Testis (tissue), 3 donors: ENCODE measurements around the gene LSM10. TPM values are rescaled to one million over a fixed set of nuclear protein-coding genes. Genes with fewer than 3 reads are reported as not detected.
A peak's percentile ranks its signal among the peaks of the same experiment; 100 is the strongest.

ENCODE experiments used
- DNase-seq: peaks from one replicate; pipeline ENCODE4 v3.0.0-alpha.2; 2019
- H3K27ac ChIP-seq, 2 donors: fragments of 200-600 bp; sonication (generic); one replicate each; pipeline ENCODE4 v1.5.1; 2019
- H3K27me3 ChIP-seq: fragments of 200-600 bp; sonication (generic); one replicate; pipeline ENCODE4 v1.5.1; 2019
- H3K36me3 ChIP-seq: fragments of 200-600 bp; sonication (generic); one replicate; pipeline ENCODE4 v1.5.1; 2017; ENCODE audit warnings: low read depth; ENCODE audit errors: missing control alignments
- H3K4me1 ChIP-seq: fragments of 200-600 bp; sonication (generic); one replicate; pipeline ENCODE4 v1.5.1; 2019
- H3K4me3 ChIP-seq, 2 donors: fragments of 200-600 bp; sonication (generic); one replicate each; pipeline ENCODE4 v1.5.1; 2017 to 2019
- H3K9me3 ChIP-seq: fragments of 200-600 bp; sonication (generic); one replicate; pipeline ENCODE4 v1.5.1; 2017
- POLR2A ChIP-seq: fragments of 450-650 bp; IDR thresholded peaks from one replicate; pipeline ENCODE4 v1.6.1; 2017; ENCODE audit warnings: antibody characterized with exemption, mild to moderate bottlenecking, moderate library complexity
- WGBS, 2 donors: methylation state at CpG; one replicate each; pipeline ENCODE4 v1.1.5; 2018; 5-methylcytosine and 5-hydroxymethylcytosine counted together
- intact Hi-C: fragments of 100-400 bp; cut with DNase I; formaldehyde crosslinking; loops from one replicate; pipeline ENCODE4 v1.15.1; 2023; ENCODE audit warnings: low total_unique reads
- polyA plus RNA-seq: library from polyadenylated mRNA; stranded (reverse); fragments of 350-450 nt; fragmentation: Illumina TruSeq; extraction: RNeasy Lipid Tissue Mini Kit (QIAGEN cat#74804); gene quantifications from one replicate; pipeline ENCODE4 v1.2.3, GENCODE V29; 2014; ENCODE audit warnings: low read depth, low replicate concordance; ENCODE audit not compliant: insufficient read depth
- total RNA-seq, 2 donors: library from RNA; depleted of rRNA; stranded (reverse); fragments of >200 nt; gene quantifications; one replicate each; pipeline ENCODE4 v1.2.3, GENCODE V29; 2016
- TF ChIP-seq, protein P1 (sequence below), 3 experiments: fragments of 450-650 bp in 2 of 3; fragments of 200-600 bp in 1 of 3; sonication (generic) in 1 of 3; IDR thresholded peaks; one replicate each; pipeline ENCODE4 v1.5.1; 2016 to 2019; ENCODE audit warnings: antibody characterized with exemption in 3 of 3, mild to moderate bottlenecking in 2 of 3, moderate library complexity in 1 of 3

Gene LSM10
- total and polyA plus RNA-seq, 3 donors from 2014 or later, result 69.1 to 106 (median 73.6) TPM

DNA sequence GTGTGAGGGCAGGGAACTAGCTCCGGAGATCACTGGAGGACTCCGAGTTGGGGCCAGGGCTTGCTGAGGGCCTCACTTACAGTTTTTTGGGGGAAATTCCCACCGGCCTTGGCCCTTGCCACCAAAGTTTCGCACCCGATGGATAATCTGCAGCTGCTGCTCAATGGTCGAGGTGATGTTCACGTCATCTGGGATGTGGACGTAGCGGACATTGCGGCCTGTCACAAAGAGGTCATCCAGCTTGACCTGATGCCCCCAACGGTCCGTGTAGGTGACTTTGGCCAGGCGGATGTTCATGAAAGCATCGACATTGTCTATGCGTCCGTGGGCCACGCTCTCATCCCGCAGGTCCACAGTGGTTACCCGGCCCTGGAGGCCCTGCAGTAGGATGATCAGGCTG, 4.0 kb downstream of the LSM10 start:
- Histone ChIP-seq H3K4me3 (no peak overlapping the region), H3K4me1 (peaks cover 38% of the 10 kb centered on the region), H3K27me3 (no peaks in the 10 kb centered on the region), H3K9me3 (no peaks in the 10 kb centered on the region), H3K36me3 (no peaks in the 10 kb centered on the region), H3K27ac (no peak overlapping the region)
- no peak for TF ChIP-seq POLR2A
- intact Hi-C loops, result no loop called here
- 86 to 95% methylated on average over 7 to 19 of the region's 19 CpGs for WGBS, 2 donors
- DNase-seq, result no peak

DNA sequence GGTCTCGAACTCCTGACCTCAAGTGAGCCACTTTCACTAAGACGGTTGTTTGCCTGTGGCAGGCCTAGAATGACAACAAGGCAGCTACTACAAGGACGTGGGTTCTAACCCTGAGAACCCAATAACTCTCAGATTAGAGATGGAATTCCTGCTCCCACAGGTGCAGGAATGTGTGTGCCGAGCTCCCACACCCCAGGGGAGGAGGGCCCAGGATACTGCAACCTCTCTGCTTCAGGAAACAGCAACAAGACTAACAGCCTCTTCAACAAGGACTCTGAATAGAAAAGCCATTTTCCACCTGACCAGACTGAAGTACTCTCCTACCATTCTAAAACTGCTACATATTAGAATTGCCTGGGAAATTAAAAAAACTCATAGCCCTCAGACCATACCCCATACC, 4.9 kb downstream of the LSM10 start:
- Histone ChIP-seq H3K27me3 (no peaks in the 10 kb centered on the region), H3K4me1 (peaks cover 40% of the 10 kb centered on the region), H3K36me3 (no peaks in the 10 kb centered on the region), H3K27ac (peak overlapping the region; percentile 33 to 37), H3K4me3 (no peak overlapping the region), H3K9me3 (no peaks in the 10 kb centered on the region)
- 62 to 76% methylated on average over 4 of the region's 4 CpGs for WGBS, 2 donors
- TF ChIP-seq POLR2A, result no peak
- TF ChIP-seq, protein P1, sequence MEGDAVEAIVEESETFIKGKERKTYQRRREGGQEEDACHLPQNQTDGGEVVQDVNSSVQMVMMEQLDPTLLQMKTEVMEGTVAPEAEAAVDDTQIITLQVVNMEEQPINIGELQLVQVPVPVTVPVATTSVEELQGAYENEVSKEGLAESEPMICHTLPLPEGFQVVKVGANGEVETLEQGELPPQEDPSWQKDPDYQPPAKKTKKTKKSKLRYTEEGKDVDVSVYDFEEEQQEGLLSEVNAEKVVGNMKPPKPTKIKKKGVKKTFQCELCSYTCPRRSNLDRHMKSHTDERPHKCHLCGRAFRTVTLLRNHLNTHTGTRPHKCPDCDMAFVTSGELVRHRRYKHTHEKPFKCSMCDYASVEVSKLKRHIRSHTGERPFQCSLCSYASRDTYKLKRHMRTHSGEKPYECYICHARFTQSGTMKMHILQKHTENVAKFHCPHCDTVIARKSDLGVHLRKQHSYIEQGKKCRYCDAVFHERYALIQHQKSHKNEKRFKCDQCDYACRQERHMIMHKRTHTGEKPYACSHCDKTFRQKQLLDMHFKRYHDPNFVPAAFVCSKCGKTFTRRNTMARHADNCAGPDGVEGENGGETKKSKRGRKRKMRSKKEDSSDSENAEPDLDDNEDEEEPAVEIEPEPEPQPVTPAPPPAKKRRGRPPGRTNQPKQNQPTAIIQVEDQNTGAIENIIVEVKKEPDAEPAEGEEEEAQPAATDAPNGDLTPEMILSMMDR (IDR thresholded peaks at IDR 0.05), result no peak
- no peak for DNase-seq
- intact Hi-C loops, result no loop called here

DNA sequence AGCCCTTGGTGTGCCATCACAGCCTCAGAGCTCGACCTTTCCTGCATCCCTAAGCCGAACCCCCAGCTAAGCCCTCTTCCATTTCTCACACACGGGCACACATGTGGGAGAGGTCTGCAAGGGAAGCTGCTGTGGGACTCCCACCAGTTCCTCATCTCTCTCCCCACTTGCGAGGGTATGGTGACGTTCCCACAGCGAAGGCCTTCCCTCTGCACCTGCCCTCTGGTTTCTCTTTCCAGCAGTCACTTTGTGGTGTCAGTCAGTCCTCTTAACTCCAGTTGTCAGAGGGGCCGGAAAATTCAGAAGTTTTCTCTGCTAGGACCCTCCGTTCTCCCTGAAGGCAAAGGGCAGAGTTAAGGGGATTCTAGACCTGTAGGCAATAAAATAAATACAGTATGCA, 6.4 kb downstream of the LSM10 start:
- DNase-seq, result no peak
- Histone ChIP-seq H3K9me3 (no peaks in the 10 kb centered on the region), H3K4me1 (peaks cover 50% of the 10 kb centered on the region)

DNA sequence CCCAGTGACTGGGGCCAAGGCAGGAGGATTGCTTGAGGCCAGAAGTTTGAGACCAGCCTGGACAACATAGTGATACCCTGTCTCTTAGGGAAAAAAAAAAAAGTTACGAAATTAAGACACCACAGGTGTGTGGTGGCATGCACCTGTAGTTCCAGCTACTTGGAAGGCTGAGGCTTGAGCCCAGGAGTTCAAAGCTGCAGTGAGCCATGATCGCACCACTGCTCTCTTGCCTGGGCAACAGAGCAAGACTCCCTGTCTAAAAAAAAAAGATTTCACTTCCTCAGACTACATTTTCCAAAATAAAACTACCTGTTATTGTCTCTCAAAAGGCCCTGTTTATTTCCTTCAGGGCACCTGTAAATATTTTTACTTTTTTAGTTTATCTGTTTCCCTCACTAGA, 7.3 kb downstream of the LSM10 start:
- no peaks in the 10 kb centered on the region for H3K36me3 ChIP-seq
- no peak overlapping the region for H3K4me3 ChIP-seq
- peak overlapping the region; percentile 92 to 97 for H3K27ac ChIP-seq
- no peak for DNase-seq
- H3K9me3 ChIP-seq, result no peaks in the 10 kb centered on the region
- WGBS, 2 donors, result 87 to 89% methylated on average over 2 of the region's 2 CpGs
- peaks cover 52% of the 10 kb centered on the region for H3K4me1 ChIP-seq
- no peaks in the 10 kb centered on the region for H3K27me3 ChIP-seq
- TF ChIP-seq POLR2A, result no peak
- TF ChIP-seq, protein P1 (IDR thresholded peaks at IDR 0.05), result no peak
- intact Hi-C loops, result no loop called here

More for the DNA sequence above, 6.4 kb downstream of the LSM10 start:
- intact Hi-C loops, result no loop called here
- Histone ChIP-seq H3K36me3 (no peaks in the 10 kb centered on the region), H3K27me3 (no peaks in the 10 kb centered on the region), H3K27ac (peak overlapping the region; percentile 92 to 97), H3K4me3 (no peak overlapping the region)
- 85 to 87% methylated on average over 8 of the region's 8 CpGs for WGBS, 2 donors
- TF ChIP-seq POLR2A, result no peak
- TF ChIP-seq, protein P1 (IDR thresholded peaks at IDR 0.05), result no peak

DNA sequence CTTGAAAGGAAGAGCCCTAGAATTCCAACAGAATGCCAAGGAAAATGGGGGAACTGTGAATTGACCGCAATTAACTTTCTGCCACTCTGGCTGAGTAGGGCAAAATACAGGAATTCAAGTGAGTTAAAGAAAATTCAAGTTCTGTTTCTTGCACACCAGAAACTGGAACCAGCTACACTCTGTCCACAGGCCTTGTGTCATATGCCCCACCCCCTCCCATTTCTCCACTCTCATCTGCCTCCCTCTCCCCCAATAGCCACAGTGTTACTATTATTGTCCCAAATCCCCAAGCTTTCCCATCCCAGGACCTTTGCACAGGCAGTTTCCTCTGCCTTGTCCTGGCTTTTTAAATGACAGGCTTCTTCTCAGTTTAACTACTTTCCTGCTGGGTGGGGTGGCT, 7.7 kb downstream of the LSM10 start:
- H3K36me3 ChIP-seq, result no peaks in the 10 kb centered on the region
- WGBS, 2 donors, result 90 to 100% methylated on average over 1 of the region's 1 CpG
- peaks cover 52% of the 10 kb centered on the region for H3K4me1 ChIP-seq
- no peak for TF ChIP-seq POLR2A
- TF ChIP-seq, protein P1 (IDR thresholded peaks at IDR 0.05), result no peak
- DNase-seq, result no peak
- no peaks in the 10 kb centered on the region for H3K9me3 ChIP-seq
- H3K4me3 ChIP-seq, result no peak overlapping the region
- intact Hi-C loops, result no loop called here
- H3K27me3 ChIP-seq, result no peaks in the 10 kb centered on the region
- H3K27ac ChIP-seq, result peak overlapping the region; percentile 92 to 97
